OCI-LY1 (cell line): ENCODE data around the gene IL22.

Experiments
- H2AFZ ChIP-seq: fragments of 200-600 bp; sonication (generic), shearing (Covaris generic); 2 replicates; pipeline ENCODE4 v1.6.0; 2014; ENCODE audit warnings: antibody characterized with exemption, mild to moderate bottlenecking, low read length
- H3F3A ChIP-seq: fragments of 200-600 bp; sonication (generic), shearing (Covaris generic); 2 replicates; pipeline ENCODE4 v1.6.0; 2014; ENCODE audit warnings: mild to moderate bottlenecking, antibody characterized with exemption, low read length, moderate library complexity; ENCODE audit not compliant: insufficient read depth
- H3K27ac ChIP-seq: fragments of 200-600 bp; sonication (generic); 2 replicates; pipeline ENCODE4 v1.5.1; 2014; ENCODE audit warnings: low read length, mixed run types, mild to moderate bottlenecking, low read depth; ENCODE audit not compliant: poor library complexity, severe bottlenecking
- H3K27me3 ChIP-seq: fragments of 200-600 bp; sonication (generic); 2 replicates; pipeline ENCODE4 v1.6.0; 2014; ENCODE audit warnings: antibody characterized with exemption, mild to moderate bottlenecking, low read length, moderate library complexity; ENCODE audit not compliant: insufficient read depth
- H3K36me3 ChIP-seq: fragments of 200-600 bp; sonication (generic); 2 replicates; pipeline ENCODE4 v1.6.1; 2014; ENCODE audit warnings: mild to moderate bottlenecking, antibody characterized with exemption, low read length, moderate library complexity, mixed read lengths; ENCODE audit not compliant: insufficient read depth
- H3K4me1 ChIP-seq: fragments of 200-600 bp; sonication (generic); 2 replicates; pipeline ENCODE4 v1.5.1; 2014; ENCODE audit warnings: mild to moderate bottlenecking, low read length, moderate library complexity; ENCODE audit not compliant: insufficient read depth, severe bottlenecking
- H3K4me2 ChIP-seq: fragments of 200-600 bp; sonication (generic), shearing (Covaris generic); 2 replicates; pipeline ENCODE4 v1.6.1; 2014; ENCODE audit warnings: low read length
- H3K4me3 ChIP-seq: fragments of 200-600 bp; sonication (generic); 2 replicates; pipeline ENCODE4 v1.5.1; 2014; ENCODE audit warnings: low read length, low read depth, mild to moderate bottlenecking, mixed read lengths; ENCODE audit not compliant: poor library complexity, severe bottlenecking
- H3K79me2 ChIP-seq: fragments of 200-600 bp; shearing (Covaris generic); 2 replicates; pipeline ENCODE4 v1.6.1; 2016; ENCODE audit warnings: mixed run types, low read length, mixed read lengths; ENCODE audit not compliant: insufficient read depth
- H3K9ac ChIP-seq: fragments of 200-600 bp; sonication (generic), shearing (Covaris generic); 2 replicates; pipeline ENCODE4 v1.6.1; 2014; ENCODE audit warnings: mild to moderate bottlenecking, low read length, mixed read lengths
- H3K9me2 ChIP-seq: fragments of 200-600 bp; sonication (generic), shearing (Covaris generic); 2 replicates; pipeline ENCODE4 v1.6.1; 2014; ENCODE audit warnings: low read depth, mild to moderate bottlenecking, low read length, mixed read lengths
- H3K9me3 ChIP-seq: fragments of 200-600 bp; shearing (Covaris generic); 2 replicates; pipeline ENCODE4 v1.6.1; 2014; ENCODE audit warnings: low read length, mixed read lengths
- H4K20me1 ChIP-seq: fragments of 200-600 bp; sonication (generic), shearing (Covaris generic); 2 replicates; pipeline ENCODE4 v1.6.0; 2016; ENCODE audit warnings: mild to moderate bottlenecking, low read length; ENCODE audit not compliant: insufficient read depth
- EZH2 ChIP-seq: fragments of 200-600 bp; sonication (generic), shearing (Covaris generic); IDR thresholded peaks from 2 replicates; pipeline ENCODE4 v1.8.0; 2017; ENCODE audit warnings: borderline replicate concordance, mixed run types, mild to moderate bottlenecking, antibody characterized with exemption, low read length, moderate library complexity, mixed read lengths
- TF ChIP-seq, protein P1 (sequence below): fragments of 200-600 bp; sonication (generic), shearing (Covaris generic); IDR thresholded peaks from 2 replicates; pipeline ENCODE4 v1.5.1; 2017; ENCODE audit warnings: mild to moderate bottlenecking, antibody characterized with exemption, low read length, moderate library complexity, mixed read lengths

IL22 gene

DNA sequence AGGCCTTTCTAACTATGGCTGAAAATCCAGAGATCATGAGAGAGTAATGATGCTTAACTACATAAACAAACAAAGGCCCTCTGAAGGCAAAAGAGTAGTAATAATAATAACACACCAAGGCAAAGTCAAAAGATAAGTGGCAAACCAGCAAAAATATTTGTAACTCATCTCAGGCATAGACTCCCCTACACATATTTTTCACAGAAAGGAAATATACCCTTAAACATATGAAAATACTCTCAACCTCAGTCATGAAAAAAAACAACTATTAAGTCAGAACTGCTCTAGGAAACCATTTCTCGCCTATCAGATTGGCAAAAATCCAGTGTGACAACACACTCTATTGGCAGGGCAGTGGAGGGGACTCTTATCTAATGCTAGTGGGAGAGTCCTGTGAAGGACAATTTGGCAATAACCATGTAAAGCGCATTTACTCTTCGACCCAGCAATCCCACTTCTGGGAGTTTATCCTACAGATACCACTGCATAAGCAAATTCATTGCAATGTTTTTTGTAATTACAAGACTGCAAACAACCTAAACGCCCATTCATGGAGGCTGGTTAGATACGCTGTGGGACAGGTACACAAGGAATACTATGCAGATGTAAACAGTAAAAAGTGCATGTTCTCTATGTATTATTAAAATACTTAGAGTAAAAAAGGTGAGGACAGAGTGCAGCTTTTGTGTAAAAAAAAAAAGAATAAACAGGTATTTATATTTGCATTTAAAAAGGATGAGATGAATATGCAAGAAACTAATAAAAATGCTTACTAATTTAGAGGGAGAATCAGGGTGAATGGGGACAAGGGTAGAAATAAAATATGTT is 26.0 kb upstream of the IL22 start:
- no peak overlapping the region for H3K4me3 ChIP-seq
- no peak overlapping the region for H3K27ac ChIP-seq
- no peak overlapping the region for H3K4me2 ChIP-seq
- H3K36me3 ChIP-seq, result no peaks in the 10 kb centered on the region
- no peaks in the 10 kb centered on the region for H3K79me2 ChIP-seq
- H3K9me2 ChIP-seq, result no peaks in the 10 kb centered on the region
- no peaks in the 10 kb centered on the region for H3K4me1 ChIP-seq
- no peaks in the 10 kb centered on the region for H3K9me3 ChIP-seq
- H2AFZ ChIP-seq, result no peak overlapping the region
- H3F3A ChIP-seq, result no peaks in the 10 kb centered on the region
- H3K27me3 ChIP-seq, result no peaks in the 10 kb centered on the region
- TF ChIP-seq, protein P1, sequence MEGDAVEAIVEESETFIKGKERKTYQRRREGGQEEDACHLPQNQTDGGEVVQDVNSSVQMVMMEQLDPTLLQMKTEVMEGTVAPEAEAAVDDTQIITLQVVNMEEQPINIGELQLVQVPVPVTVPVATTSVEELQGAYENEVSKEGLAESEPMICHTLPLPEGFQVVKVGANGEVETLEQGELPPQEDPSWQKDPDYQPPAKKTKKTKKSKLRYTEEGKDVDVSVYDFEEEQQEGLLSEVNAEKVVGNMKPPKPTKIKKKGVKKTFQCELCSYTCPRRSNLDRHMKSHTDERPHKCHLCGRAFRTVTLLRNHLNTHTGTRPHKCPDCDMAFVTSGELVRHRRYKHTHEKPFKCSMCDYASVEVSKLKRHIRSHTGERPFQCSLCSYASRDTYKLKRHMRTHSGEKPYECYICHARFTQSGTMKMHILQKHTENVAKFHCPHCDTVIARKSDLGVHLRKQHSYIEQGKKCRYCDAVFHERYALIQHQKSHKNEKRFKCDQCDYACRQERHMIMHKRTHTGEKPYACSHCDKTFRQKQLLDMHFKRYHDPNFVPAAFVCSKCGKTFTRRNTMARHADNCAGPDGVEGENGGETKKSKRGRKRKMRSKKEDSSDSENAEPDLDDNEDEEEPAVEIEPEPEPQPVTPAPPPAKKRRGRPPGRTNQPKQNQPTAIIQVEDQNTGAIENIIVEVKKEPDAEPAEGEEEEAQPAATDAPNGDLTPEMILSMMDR, result no peak
- TF ChIP-seq EZH2, result no peak
- H3K9ac ChIP-seq, result no peak overlapping the region
- H4K20me1 ChIP-seq, result no peaks in the 10 kb centered on the region

- H4K20me1 ChIP-seq, result no peaks in the 10 kb centered on the region
- no peaks in the 10 kb centered on the region for H3K9me3 ChIP-seq
- H3K4me1 ChIP-seq, result no peaks in the 10 kb centered on the region
- no peak overlapping the region for H3K9ac ChIP-seq
- no peaks in the 10 kb centered on the region for H3K9me2 ChIP-seq
- H3K36me3 ChIP-seq, result no peaks in the 10 kb centered on the region
- no peaks in the 10 kb centered on the region for H3K27me3 ChIP-seq
- H3K4me2 ChIP-seq, result no peak overlapping the region
- H3K27ac ChIP-seq, result no peak overlapping the region
- H3F3A ChIP-seq, result no peaks in the 10 kb centered on the region
- TF ChIP-seq EZH2, result no peak
- TF ChIP-seq, protein P1, result no peak
- H3K79me2 ChIP-seq, result no peaks in the 10 kb centered on the region
- no peak overlapping the region for H2AFZ ChIP-seq
- no peak overlapping the region for H3K4me3 ChIP-seq
Measured at GRCh38 chr12:68276402-68276930, 23.1 kb upstream of the IL22 start.

DNA sequence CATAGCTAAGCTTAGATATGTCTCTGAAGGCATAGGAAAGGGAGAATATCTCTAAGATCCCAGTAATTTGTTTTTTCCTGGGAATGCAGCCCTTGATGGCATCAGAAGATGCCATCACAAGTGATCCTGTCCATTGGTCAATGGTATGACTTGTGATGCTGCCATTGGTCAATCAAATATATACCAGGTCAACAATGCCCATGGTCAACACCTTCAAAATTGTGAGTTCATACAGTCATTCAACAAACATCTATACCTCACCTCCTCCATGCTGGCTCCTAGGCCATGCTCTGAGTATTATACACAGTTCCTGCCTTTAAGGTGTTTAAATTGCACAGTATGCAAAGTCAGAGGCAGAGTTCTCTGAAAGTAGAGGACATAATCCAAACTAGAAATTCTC is 19.3 kb upstream of the IL22 start:
- Histone ChIP-seq H2AFZ (no peak overlapping the region), H3F3A (no peaks in the 10 kb centered on the region), H3K9me3 (no peaks in the 10 kb centered on the region), H3K27ac (no peak overlapping the region), H4K20me1 (no peaks in the 10 kb centered on the region), H3K9ac (no peak overlapping the region), H3K4me3 (no peak overlapping the region), H3K9me2 (no peaks in the 10 kb centered on the region), H3K4me2 (no peak overlapping the region), H3K36me3 (no peaks in the 10 kb centered on the region), H3K79me2 (no peaks in the 10 kb centered on the region), H3K4me1 (no peaks in the 10 kb centered on the region), H3K27me3 (no peaks in the 10 kb centered on the region)
- TF ChIP-seq EZH2, result no peak
- TF ChIP-seq, protein P1, result no peak
